ENCODE results near the gene KLF15.

Gene KLF15

GRCh38 chr3:126389112-126389793, 32.0 kb upstream of the KLF15 start:
- peak; percentile 86 for DNase-seq (ENCODE audit: low read depth)

GRCh38 chr3:126381966-126382365, 24.8 kb upstream of the KLF15 start:
- DNase-seq (ENCODE audit: low read depth), result no peak

DNA sequence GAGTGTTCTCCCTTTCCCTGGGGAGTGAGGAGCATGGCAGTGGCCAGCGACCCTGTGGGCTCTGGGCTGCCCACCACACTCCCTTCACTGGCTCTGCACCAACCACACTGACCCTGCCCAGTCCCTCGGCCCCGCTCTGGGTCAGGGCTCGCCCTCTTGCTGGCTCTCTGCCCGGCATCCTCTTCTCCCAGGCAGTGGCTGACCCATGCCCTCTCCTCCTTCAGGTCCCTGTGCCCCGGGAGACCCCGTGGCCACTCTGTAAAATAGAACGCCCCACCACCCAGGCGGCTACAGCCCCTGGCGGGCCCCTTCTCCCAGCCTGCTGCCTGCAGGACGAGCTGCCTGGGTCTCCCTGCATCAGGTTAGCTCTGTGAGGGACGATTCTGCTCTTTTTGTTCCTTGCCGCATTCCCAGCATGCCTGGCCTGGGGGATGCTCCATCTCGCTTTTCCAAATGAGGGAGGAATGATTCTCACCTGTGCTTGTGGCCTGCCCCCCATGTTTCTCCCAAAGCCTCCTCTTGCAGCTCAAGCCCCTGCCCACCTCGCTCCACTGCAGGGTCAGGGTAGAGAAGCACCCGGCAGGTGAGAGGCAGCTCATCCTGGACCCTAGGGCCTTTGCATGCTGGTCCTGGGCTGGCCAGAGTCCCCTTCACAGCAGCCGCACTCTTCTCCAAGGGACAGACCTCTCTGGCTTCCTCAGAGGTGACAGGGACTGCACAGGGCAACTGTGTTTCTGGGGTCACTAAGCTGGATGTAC, 23.0 kb upstream of the KLF15 start:
- no peak for DNase-seq (ENCODE audit: low read depth)

GRCh38 chr3:126378341-126378751, 21.1 kb upstream of the KLF15 start:
- DNase-seq (ENCODE audit: low read depth), result no peak

DNA sequence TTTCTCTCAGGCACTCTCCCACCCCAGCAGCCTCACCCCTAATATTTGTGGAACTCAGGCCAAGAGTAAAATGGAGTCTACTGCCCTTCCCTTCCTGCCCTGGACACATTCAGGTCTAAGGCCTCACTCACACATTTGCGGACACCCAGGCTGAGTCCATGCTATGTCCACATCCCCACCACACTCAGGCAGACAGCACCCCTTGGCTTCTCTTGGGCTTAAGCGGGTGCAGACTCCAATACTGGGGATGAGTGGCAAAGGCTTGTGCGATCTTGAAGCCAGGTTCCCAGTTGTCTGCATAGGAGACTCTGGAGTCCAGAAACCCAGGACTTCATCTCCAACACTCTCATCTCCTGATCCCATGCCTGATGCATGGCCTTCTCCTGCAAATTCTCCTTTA, 20.0 kb upstream of the KLF15 start:
- no peak for DNase-seq (ENCODE audit: low read depth)

DNA sequence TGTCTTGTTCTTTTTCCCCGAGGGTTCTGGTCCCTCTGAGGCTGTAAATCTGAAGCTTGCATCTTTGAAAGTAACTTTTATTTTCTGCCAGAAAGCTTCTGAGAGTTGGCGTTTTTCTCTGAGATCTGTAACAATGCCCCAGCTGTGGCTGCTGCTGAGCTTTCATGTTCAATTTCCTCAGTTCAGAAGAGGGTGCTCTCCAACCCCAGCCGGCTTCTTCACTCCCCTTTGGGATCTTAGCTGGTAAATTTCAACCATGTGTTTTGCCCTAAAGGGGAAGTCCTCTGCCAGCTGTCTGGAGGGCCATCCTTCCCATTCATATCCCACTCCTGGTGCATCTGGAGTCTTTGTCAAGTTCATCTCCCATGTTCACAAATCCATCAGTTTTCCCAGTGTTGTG, 19.2 kb upstream of the KLF15 start:
- DNase-seq (ENCODE audit: low read depth), result no peak

- DNase-seq (ENCODE audit: low read depth), result no peak
These were observed 18.7 kb upstream of the KLF15 start for GRCh38 chr3:126375835-126376331.

- DNase-seq (ENCODE audit: low read depth), result peak; percentile 62
These were observed 16.7 kb upstream of the KLF15 start for GRCh38 chr3:126373682-126374601.

GRCh38 chr3:126373146-126373613, 16.0 kb upstream of the KLF15 start:
- no peak for DNase-seq (ENCODE audit: low read depth)

GRCh38 chr3:126372413-126373145, 15.4 kb upstream of the KLF15 start:
- DNase-seq (ENCODE audit: low read depth), result no peak

- no peak for DNase-seq (ENCODE audit: low read depth)
These were observed 14.0 kb upstream of the KLF15 start for GRCh38 chr3:126371096-126371705.

GRCh38 chr3:126370606-126371005, 13.4 kb upstream of the KLF15 start:
- DNase-seq (ENCODE audit: low read depth), result no peak

- no peak for DNase-seq (ENCODE audit: low read depth)
These were observed 12.8 kb upstream of the KLF15 start for GRCh38 chr3:126370055-126370454.

DNA sequence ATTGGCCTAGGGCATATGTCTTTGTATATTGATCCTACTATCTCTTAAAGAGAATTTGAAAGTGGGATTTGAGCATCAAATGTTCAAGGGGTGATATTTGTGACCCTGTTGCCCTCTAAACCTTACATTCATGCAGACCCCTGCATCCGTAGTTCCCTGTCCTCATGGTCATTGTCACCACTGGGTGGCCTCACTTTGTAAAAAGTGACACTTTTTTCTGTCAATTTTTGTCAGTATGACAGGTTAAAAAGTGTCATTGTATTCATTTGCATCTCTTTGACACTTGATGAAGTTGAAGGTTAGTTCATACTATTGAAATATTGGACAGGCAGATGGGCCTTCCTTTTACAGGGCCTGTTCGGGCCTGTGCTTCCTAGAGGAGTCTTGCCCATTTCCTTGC, 12.3 kb upstream of the KLF15 start:
- no peak for DNase-seq (ENCODE audit: low read depth)

DNA sequence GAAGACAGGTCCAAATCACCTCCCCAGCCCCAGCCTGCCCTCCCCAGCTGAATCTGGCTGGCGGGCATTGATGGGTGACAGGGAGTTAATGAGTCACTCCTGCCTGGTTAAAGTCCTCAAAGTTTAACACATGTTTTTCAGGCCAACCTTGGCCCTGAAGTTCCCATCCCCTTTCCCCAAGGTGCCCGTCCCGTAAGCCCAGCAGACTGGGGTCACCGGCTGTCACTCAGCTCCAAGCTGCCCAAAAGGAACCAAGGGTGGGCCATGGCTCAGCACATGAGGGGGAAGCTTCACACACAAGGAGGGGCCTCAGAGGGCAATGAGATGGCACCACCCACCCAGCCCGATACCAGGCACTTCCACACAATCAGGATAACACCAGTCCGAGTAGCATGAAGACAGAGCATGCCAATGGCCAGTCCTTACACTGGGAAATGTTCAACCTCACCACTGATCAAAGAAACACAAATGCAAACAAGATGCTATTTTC, 10.2 kb upstream of the KLF15 start:
- no peak for DNase-seq (ENCODE audit: low read depth)

DNA sequence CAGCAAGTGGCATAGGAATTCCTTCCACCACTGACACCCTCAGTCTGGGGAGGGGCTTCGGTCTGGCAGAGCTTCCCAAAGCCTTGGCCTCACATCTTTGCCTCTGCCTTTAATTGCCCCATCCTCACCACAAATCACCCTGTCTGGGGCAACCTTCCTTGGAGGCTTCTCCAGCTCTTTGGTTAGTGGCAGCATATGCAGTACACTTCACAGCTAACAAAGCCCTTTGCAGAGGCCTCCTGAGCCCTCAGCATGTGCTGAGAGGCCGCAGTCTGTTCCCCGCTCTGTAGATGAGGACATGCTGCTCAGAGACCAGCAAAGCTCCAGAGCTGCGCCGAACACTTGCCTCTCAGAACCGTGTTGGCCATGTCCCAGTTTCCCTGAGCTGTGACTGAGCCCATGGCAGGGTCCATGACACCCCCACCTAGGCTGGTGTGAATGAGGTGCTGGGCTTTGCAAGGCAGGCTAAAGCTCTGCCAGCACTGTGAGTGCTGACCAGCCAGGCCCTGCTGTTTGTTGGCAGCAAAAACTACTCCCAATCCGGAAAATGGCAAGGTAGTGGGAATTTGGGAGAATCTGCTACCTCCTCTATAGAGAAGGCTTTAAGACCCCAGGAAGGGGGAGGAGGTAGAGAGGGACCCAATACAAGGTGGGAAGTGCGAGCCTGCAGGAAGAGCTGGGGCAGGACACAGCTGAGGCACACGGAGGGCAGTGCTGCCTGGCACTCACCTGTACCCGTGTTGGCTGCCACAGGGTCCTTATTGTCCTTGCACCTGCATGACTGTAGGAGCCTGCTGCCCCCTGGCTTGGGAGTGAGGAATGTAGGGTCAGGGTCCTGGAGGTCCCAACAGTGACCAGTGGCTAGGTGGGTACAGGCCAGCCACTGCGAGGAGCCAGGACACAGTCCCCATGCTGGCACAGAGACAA, 8.4 kb upstream of the KLF15 start:
- no peak for DNase-seq (ENCODE audit: low read depth)

GRCh38 chr3:126364731-126365301, 7.6 kb upstream of the KLF15 start:
- no peak for DNase-seq (ENCODE audit: low read depth)

DNA sequence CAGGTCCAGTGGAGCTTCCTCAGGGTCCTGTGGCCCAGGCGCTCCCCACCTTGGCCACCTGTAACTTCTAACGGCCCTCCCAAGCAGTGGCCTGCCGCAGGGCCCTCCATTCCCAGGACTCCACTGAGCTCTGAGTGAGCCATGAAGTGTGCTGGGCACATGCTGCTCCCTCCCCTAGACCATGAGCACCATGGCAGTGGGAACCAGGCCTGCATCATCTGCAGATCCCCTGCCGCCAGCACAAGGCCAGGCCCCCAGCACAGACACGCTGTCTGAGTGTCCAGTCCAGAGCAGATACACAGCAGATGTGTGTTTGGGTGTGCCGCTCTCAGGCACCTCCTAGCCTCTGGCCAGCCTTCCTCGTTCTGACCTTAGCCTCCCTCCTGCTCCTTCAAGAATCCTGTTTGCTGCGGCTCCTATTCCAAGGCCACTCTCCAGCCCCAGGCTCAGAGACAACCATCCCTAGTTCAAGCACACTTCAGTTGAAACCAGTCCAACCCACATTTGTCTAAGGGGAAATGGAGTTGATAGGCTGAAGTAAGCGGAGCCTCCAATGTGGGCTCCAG, 7.0 kb upstream of the KLF15 start:
- no peak for DNase-seq (ENCODE audit: low read depth)

DNA sequence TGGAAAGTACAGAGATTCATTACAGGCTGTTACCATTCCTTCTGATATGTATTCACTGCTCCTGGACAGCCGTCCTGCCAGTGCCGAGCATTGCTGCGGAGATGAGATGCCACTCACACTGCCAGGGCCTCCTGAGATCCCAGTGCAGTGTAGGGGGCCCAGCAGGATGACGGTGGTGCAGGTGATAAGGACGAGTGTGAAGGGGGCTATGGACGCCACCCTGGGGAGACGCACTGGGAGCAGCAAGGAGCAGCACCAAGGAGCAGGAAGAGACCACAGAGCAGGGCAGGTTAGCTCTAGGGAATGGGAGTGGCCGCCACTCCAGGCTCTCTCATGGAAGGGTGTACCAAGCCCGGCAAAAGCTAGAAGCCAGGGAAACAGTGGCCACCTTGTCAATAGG, 4.0 kb upstream of the KLF15 start:
- no peak for DNase-seq (ENCODE audit: low read depth)
